Cardiac fibroblast (primary cell): Measurements from ENCODE around the gene HECTD1.

Experiments used
- DNase-seq, 2 donors: peaks; one replicate each; pipeline versions ENCODE4 v3.0.0 to v3.0.0-alpha.2; 2010; ENCODE audit warnings: low read depth in 2 of 2
- H3K4me3 ChIP-seq, 2 donors: replicated peaks in 1 of 2; 1 replicate in 1 of 2; 2 replicates in 1 of 2; pipeline ENCODE4 v1.5.1; 2011; ENCODE audit warnings: low read depth in 2 of 2, low read length in 2 of 2, mild to moderate bottlenecking in 2 of 2, moderate library complexity in 1 of 2
- TF ChIP-seq, protein P1 (sequence below): IDR thresholded peaks from one replicate; pipeline ENCODE4 v1.5.1; 2011; ENCODE audit warnings: low read depth, mild to moderate bottlenecking, low read length, inconsistent platforms

The HECTD1 gene

DNA sequence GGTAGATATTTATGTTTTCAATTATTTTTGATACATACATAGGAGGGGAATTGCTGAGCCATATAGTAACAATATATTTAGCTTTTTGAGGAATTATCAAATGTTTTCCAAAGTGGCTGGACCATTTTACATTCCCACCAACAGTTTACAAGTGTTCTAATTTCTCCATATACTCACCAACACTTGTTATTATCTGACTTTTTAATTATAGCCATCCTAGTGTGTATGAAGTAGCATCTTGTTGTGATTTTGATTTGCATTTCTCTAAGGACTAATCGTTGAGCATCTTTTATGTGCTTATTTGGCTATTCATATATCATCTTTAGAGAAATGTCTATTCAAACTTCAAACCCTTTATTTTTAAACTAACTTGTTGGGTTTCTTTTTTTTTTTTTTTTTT, 17.2 kb upstream of the HECTD1 start:
- no peak overlapping the region for H3K4me3 ChIP-seq
- TF ChIP-seq, protein P1, sequence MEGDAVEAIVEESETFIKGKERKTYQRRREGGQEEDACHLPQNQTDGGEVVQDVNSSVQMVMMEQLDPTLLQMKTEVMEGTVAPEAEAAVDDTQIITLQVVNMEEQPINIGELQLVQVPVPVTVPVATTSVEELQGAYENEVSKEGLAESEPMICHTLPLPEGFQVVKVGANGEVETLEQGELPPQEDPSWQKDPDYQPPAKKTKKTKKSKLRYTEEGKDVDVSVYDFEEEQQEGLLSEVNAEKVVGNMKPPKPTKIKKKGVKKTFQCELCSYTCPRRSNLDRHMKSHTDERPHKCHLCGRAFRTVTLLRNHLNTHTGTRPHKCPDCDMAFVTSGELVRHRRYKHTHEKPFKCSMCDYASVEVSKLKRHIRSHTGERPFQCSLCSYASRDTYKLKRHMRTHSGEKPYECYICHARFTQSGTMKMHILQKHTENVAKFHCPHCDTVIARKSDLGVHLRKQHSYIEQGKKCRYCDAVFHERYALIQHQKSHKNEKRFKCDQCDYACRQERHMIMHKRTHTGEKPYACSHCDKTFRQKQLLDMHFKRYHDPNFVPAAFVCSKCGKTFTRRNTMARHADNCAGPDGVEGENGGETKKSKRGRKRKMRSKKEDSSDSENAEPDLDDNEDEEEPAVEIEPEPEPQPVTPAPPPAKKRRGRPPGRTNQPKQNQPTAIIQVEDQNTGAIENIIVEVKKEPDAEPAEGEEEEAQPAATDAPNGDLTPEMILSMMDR: no peak
- no peak for DNase-seq

DNA sequence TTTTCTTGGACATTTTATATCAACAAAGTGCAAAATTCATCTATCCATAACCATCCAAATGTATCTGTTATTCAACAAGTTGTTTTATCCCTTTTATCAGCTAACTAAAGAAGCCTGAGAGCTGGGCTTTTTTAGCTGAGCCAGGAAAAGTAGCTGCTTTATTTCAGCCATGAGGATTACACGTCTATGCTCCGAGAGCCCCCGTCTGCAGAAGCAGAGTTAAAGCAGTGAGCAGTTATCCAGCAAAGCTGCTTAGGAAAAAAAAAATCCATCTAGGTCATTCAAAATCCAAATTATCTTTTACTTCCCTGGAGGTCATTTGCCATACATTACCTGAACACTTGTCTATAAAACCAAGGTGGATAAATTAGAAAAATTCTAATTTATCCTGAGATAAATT, 15.7 kb upstream of the HECTD1 start:
- no peak overlapping the region for H3K4me3 ChIP-seq
- TF ChIP-seq, protein P1: no peak
- no peak for DNase-seq

DNA sequence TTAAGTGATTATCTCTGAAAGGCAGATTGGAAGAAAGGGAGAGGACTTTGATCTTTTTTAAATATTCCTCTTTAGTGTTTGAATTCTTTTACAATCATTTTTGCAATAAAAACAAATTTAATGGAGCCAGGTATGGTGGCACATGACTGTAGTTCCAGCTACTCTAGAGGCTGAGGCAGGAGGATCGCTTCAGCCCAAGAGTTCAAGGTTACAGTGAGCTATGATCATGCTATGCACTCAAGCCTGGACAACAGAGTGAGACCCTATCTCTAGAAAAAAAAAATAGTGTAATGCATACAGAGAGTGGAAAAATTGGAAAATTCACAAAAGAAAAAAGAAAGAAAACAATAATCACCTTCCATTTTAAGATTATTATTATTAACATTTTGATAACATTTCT, 15.2 kb upstream of the HECTD1 start:
- no peak for DNase-seq

DNA sequence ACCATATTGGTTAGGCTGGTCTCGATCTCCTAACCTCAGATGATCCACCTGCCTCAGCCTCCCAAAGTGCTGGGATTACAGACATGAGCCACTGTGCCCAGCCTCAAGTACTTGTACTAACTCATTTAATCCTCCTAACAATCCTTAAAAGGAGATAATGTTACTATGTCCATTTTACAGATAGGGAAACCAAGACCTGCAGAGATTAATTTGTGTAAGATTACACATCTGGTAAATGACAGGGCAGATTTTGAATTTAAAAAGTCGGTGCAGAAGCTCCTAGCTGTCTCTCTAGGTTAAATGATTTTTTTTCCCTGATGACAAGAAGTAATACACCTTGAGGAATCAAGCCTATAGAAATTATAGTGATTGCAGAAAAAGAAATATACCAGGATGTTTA, 13.7 kb upstream of the HECTD1 start:
- TF ChIP-seq, protein P1: no peak
- DNase-seq: no peak
- no peak overlapping the region for H3K4me3 ChIP-seq

More for the DNA sequence above, 15.2 kb upstream of the HECTD1 start:
- TF ChIP-seq, protein P1: no peak
- H3K4me3 ChIP-seq: no peak overlapping the region

DNA sequence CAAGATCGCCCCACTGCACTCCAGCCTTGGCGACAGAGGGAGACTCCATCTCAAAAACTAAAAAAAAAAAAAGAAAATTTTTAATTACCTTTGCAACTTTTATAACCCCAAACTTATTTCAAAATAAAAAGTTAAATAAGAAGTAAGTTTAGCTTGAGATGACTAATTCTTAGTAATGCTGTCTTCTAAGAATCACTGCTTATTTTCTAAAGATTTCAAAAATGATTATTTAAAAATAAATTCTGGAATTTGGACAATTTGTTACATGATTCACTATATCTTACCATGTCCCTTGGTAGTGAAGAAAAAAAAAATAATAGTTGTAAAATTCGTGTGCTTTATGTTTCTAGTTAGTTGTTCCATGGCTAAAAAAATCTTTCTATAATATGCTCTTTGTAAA, 11.6 kb upstream of the HECTD1 start:
- peak in 1 of 2 donors; percentile 26 for DNase-seq
- TF ChIP-seq, protein P1: no peak
- H3K4me3 ChIP-seq: no peak overlapping the region

DNA sequence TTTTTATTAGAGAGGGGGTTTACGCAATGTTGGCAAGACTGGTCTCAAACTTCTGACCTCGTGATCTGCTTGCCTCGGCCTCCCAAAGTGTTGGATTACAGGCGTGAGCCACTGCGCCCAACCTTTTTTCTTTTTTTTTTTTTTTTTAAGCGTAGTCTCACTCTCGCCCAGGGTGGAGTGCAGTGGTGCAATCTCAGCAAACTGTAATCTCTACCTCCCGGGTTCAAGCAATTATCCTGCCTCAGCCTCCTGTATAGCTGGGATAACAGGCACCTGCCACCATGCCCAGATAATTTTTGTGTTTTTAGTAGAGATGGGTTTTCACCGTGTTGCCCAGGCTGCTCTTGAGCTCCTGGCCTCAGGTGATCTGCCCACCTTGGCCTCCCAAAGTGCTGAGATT, 8.8 kb upstream of the HECTD1 start:
- no peak overlapping the region for H3K4me3 ChIP-seq
- DNase-seq: no peak
- TF ChIP-seq, protein P1: no peak

DNA sequence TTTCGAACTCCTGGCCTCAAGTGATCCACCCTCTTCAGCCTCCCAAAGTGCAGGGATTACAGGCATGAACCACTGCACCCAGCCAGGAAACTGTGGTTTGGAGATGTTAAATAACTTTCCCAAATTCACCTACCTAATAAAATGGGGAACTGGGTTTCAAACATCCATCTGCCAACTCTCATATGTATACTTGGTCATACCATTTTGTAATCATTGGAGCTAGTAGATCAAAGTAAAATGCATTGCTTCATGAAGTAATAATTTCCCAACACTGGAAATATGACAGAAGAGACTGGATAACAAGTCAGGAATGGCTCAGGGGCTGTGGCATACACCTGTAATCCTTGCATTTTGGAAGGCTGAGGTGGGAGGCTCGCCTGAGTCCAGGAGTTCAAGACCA, 5.3 kb upstream of the HECTD1 start:
- no peak for DNase-seq
- no peak overlapping the region for H3K4me3 ChIP-seq
- TF ChIP-seq, protein P1: no peak
